Breast epithelium (tissue), 3 donors: ENCODE results near the gene DNAJB13.

Experiments
- POLR2A ChIP-seq: fragments of 450-650 bp; IDR thresholded peaks from one replicate; pipeline ENCODE4 v1.6.1; 2016; ENCODE audit warnings: antibody characterized with exemption, mild to moderate bottlenecking, moderate library complexity
- POLR2AphosphoS5 ChIP-seq, 3 donors: sonication (generic); formaldehyde crosslinking; IDR thresholded peaks; one replicate each; pipeline ENCODE4 v1.6.1; 2017; ENCODE audit warnings: antibody characterized with exemption in 3 of 3
- TF ChIP-seq, protein P1 (sequence below), 3 donors: fragments of 450-650 bp; IDR thresholded peaks; one replicate each; pipeline ENCODE4 v1.5.1; 2016 to 2017; ENCODE audit warnings: antibody characterized with exemption in 3 of 3, mild to moderate bottlenecking in 3 of 3, moderate library complexity in 3 of 3

DNA sequence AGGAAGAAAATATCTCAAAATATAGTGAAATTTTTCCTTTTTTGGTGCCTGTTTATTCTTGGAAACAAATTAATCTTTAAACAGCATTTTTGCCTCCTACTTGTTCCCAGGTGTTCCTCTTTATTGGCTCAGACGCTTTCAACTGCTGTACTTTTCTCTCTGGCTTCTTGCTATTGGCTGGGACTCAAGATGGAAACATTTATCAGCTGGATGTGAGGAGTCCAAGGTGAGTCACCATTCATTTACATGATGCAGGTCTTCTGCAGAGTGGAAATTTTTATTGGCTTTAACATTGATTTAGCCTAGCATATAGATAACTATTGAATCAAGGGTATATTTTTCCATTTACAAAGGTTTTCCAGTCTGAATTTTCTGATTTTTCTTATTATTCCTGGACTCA lies 34.4 kb upstream of the DNAJB13 start:
- TF ChIP-seq POLR2AphosphoS5 (IDR thresholded peaks at IDR 0.05): no peak
- TF ChIP-seq POLR2A: no peak
- TF ChIP-seq, protein P1, sequence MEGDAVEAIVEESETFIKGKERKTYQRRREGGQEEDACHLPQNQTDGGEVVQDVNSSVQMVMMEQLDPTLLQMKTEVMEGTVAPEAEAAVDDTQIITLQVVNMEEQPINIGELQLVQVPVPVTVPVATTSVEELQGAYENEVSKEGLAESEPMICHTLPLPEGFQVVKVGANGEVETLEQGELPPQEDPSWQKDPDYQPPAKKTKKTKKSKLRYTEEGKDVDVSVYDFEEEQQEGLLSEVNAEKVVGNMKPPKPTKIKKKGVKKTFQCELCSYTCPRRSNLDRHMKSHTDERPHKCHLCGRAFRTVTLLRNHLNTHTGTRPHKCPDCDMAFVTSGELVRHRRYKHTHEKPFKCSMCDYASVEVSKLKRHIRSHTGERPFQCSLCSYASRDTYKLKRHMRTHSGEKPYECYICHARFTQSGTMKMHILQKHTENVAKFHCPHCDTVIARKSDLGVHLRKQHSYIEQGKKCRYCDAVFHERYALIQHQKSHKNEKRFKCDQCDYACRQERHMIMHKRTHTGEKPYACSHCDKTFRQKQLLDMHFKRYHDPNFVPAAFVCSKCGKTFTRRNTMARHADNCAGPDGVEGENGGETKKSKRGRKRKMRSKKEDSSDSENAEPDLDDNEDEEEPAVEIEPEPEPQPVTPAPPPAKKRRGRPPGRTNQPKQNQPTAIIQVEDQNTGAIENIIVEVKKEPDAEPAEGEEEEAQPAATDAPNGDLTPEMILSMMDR (IDR thresholded peaks at IDR 0.05): no peak
